Neural cell (in vitro differentiated cells): ENCODE measurements around the gene STAC2. TPM values are rescaled to one million over a fixed set of nuclear protein-coding genes. Genes with fewer than 3 reads are reported as not detected.

ENCODE experiments used
- H2AFZ ChIP-seq: fragments of 200-600, 300-800 bp; sonication (generic), shearing (Covaris generic); 2 replicates; pipeline ENCODE4 v1.6.0; 2014; ENCODE audit warnings: low read depth, mild to moderate bottlenecking, antibody characterized with exemption, low read length, moderate library complexity
- H3F3A ChIP-seq: fragments of 200-600 bp; shearing (Covaris generic); 2 replicates; pipeline ENCODE4 v1.6.1; 2016; ENCODE audit warnings: mild to moderate bottlenecking, moderate library complexity, mixed read lengths, antibody characterized with exemption, low read length; ENCODE audit not compliant: insufficient read depth, poor library complexity, severe bottlenecking
- H3K27ac ChIP-seq: fragments of 200-600, 300-800 bp; sonication (generic), shearing (Covaris generic); 2 replicates; pipeline ENCODE4 v1.5.1; 2014; ENCODE audit warnings: mild to moderate bottlenecking, low read length, moderate library complexity
- H3K27me3 ChIP-seq: fragments of 300-800, 200-600 bp; sonication (generic), shearing (Covaris generic); 2 replicates; pipeline ENCODE4 v1.6.0; 2014; ENCODE audit warnings: mild to moderate bottlenecking, low read depth, low read length, moderate library complexity; ENCODE audit not compliant: insufficient read depth
- H3K36me3 ChIP-seq: fragments of 300-800, 200-600 bp; sonication (generic), shearing (Covaris generic); 2 replicates; pipeline ENCODE4 v1.5.1; 2014; ENCODE audit warnings: mild to moderate bottlenecking, antibody characterized with exemption, low read length, moderate library complexity; ENCODE audit not compliant: insufficient read depth
- H3K4me2 ChIP-seq: fragments of 300-800, 200-600 bp; sonication (generic), shearing (Covaris generic); 2 replicates; pipeline ENCODE4 v1.6.0; 2014; ENCODE audit warnings: mild to moderate bottlenecking, low read length
- H3K4me3 ChIP-seq: fragments of 300-800, 200-600 bp; sonication (generic), shearing (Covaris generic); 2 replicates; pipeline ENCODE4 v1.5.1; 2014; ENCODE audit warnings: mild to moderate bottlenecking, low read length, moderate library complexity
- H3K79me2 ChIP-seq: fragments of 200-600 bp; shearing (Covaris generic); replicated peaks from 2 replicates; pipeline ENCODE4 v1.6.0; 2014; ENCODE audit warnings: mild to moderate bottlenecking, low read length, moderate library complexity; ENCODE audit not compliant: insufficient read depth
- H3K9ac ChIP-seq: fragments of 300-800, 200-600 bp; sonication (generic), shearing (Covaris generic); 2 replicates; pipeline ENCODE4 v1.6.1; 2016; ENCODE audit warnings: mild to moderate bottlenecking, low read length, mixed read lengths
- H3K9me2 ChIP-seq: fragments of 200-600 bp; shearing (Covaris generic); 2 replicates; pipeline ENCODE4 v1.6.1; 2016; ENCODE audit warnings: mild to moderate bottlenecking, low read length, mixed read lengths; ENCODE audit not compliant: insufficient read depth
- H3K9me3 ChIP-seq: fragments of 200-600, 300-800 bp; sonication (generic), shearing (Covaris generic); 2 replicates; pipeline ENCODE4 v1.6.1; 2016; ENCODE audit warnings: mild to moderate bottlenecking, mixed run types, low read length, moderate library complexity, mixed read lengths
- H4K20me1 ChIP-seq: fragments of 200-600 bp; shearing (Covaris generic); 2 replicates; pipeline ENCODE4 v1.6.1; 2016; ENCODE audit warnings: mild to moderate bottlenecking, mixed run types; ENCODE audit not compliant: insufficient read depth
- CTCF ChIP-seq: fragments of 450-650 bp; IDR thresholded peaks from 2 replicates; pipeline ENCODE4 v1.5.1; 2014; ENCODE audit warnings: antibody characterized with exemption, mild to moderate bottlenecking, moderate library complexity; ENCODE audit not compliant: poor library complexity, severe bottlenecking
- EZH2 ChIP-seq: fragments of 200-600, 300-800 bp; shearing (Covaris generic), sonication (generic); IDR thresholded peaks from 2 replicates; pipeline ENCODE4 v1.6.1; 2014; ENCODE audit warnings: antibody characterized with exemption, low read length, borderline replicate concordance, mild to moderate bottlenecking; ENCODE audit not compliant: insufficient read depth, poor library complexity, severe bottlenecking
- MXI1 ChIP-seq: fragments of 450-650 bp; conservative IDR thresholded peaks from 2 replicates; pipeline ENCODE4 v1.6.1; 2014; ENCODE audit warnings: antibody characterized with exemption, mild to moderate bottlenecking; ENCODE audit not compliant: poor library complexity, severe bottlenecking
- POLR2AphosphoS5 ChIP-seq: IDR thresholded peaks from 2 replicates; pipeline ENCODE4 v1.6.1; 2012
- REST ChIP-seq: IDR thresholded peaks from 2 replicates; pipeline ENCODE4 v1.6.1; 2012; ENCODE audit warnings: borderline replicate concordance
- SMC3 ChIP-seq: fragments of 450-650 bp; conservative IDR thresholded peaks from 2 replicates; pipeline ENCODE4 v1.6.1; 2014; ENCODE audit warnings: antibody characterized with exemption, mild to moderate bottlenecking, moderate library complexity; ENCODE audit not compliant: poor library complexity
- TAF1 ChIP-seq: IDR thresholded peaks from 2 replicates; pipeline ENCODE4 v1.6.1; 2012; ENCODE audit warnings: low read depth
- polyA plus RNA-seq: library from polyadenylated mRNA; depleted of rRNA; stranded (reverse); fragments of >200 nt; gene quantifications from 2 replicates; pipeline ENCODE4 v1.2.3, GENCODE V29; 2014

STAC2 gene
- polyA plus RNA-seq, 1 donor from 2014 or later, result not detected

GRCh38 chr17:39197380-39198185 is 28.2 kb downstream of the STAC2 start, which contains the start of gene CACNB1:
Gene CACNB1 (minus strand): TSS chr17:39197669. CDS start chr17:39197495, 174 bp downstream.
- Histone ChIP-seq H3F3A (no peaks in the 10 kb centered on the region), H3K27ac (peak within 1 kb of the TSS; percentile 97)

More at GRCh38 chr17:39197380-39198185, 28.2 kb downstream of the STAC2 start, which contains the start of gene CACNB1:
- Histone ChIP-seq H3K4me2 (peak within 1 kb of the TSS; percentile 90), H3K9me3 (no peaks in the 10 kb centered on the region), H3K4me3 (peak within 1 kb of the TSS; percentile 98), H3K27me3 (no peaks in the 10 kb centered on the region), H3K9me2 (no peaks in the 10 kb centered on the region), H4K20me1 (peaks cover 6% of the 10 kb centered on the region), H3K36me3 (no peaks in the 10 kb centered on the region), H3K79me2 (peaks cover 45% of the 10 kb centered on the region), H2AFZ (peak within 1 kb of the TSS; percentile 76), H3K9ac (peak within 1 kb of the TSS; percentile 98)
- TF ChIP-seq EZH2, result no peak
- no peak for TF ChIP-seq CTCF
- peak; percentile 81 for TF ChIP-seq TAF1
- peak; percentile 61 for TF ChIP-seq MXI1
- peak; percentile 89 for TF ChIP-seq POLR2AphosphoS5
- peak; percentile 7 for TF ChIP-seq SMC3
- TF ChIP-seq REST, result peak; percentile 33
